Endometrial microvascular endothelial cells (primary cell): ENCODE measurements around the gene PRAC1. TPM values are rescaled to one million over a fixed set of nuclear protein-coding genes. Genes with fewer than 3 reads are reported as not detected.

Experiments used
- in situ Hi-C: cut with HindIII; loops from 2 replicates; pipeline ENCODE4 v1.10.0; 2017; ENCODE audit warnings: low sequenced_read_pairs, low pct_unique_long_range_greater_than_20kb; ENCODE audit errors: inconsistent ontology term
- total RNA-seq: library from RNA; depleted of rRNA; stranded (reverse); fragments of >200 nt; gene quantifications from one replicate; pipeline ENCODE4 v1.2.3, GENCODE V29; 2015; ENCODE audit errors: inconsistent ontology term

Gene PRAC1
- not detected for total RNA-seq

DNA sequence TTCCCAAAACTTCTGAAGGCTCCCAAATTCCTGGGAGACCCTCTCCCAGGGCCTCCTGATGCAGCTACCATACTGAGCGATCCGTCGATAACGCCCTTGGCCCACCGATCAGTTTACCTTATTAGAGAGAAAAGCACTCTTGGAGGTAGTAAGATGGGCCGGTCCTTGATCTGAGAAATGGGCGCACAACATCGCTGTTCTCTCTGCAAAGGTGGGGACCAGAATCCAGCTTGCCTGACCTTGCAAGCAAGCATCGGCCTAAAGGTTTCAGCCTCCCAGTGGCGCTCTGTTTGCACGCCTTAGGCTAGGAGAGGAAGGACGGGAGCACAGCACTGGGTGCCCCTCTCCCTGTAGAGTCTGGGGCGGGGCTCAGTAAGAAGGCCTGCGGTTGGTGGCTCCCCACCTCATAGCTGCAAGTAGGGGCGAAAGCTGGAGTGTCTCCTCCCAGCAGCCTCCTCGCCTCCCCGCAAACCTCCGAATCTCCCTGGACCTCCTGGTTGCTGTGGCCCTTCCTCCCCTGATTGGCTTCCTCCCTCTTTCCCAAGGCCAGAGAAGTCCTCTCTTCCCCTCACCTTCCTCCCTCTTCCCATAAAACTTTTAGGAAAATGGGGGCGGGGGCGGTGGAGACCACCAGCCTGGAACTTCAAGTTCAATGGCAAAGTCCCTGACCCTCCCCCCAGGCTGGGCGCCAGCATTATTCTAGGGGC is at the start of gene PRAC1:
TSS of gene PRAC1 (minus strand) at position 318 of the 707 bp plus-strand sequence. CDS start at position 192, 126 bp downstream.
- in situ Hi-C loops, result no loop called here

DNA sequence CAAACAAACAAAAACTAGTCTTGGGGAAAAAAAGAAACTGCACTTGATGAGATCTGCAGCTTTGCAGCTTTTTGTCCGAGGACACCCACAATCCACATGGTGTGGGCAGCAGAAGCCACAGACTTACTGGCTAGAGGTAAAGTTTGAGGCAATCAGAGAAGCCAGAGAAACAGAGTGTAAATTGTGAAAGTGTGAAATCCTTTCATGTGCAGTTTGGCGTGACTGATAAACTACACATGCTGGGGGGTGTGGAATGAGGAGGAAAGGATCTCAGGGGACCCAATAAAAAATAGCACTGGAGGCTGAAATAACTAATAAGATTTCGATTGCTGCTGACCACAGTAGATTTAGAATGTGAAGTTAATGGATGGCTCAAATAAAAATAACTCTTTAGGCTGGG is 48.6 kb upstream of the PRAC1 start:
- in situ Hi-C loops, result no loop called here

DNA sequence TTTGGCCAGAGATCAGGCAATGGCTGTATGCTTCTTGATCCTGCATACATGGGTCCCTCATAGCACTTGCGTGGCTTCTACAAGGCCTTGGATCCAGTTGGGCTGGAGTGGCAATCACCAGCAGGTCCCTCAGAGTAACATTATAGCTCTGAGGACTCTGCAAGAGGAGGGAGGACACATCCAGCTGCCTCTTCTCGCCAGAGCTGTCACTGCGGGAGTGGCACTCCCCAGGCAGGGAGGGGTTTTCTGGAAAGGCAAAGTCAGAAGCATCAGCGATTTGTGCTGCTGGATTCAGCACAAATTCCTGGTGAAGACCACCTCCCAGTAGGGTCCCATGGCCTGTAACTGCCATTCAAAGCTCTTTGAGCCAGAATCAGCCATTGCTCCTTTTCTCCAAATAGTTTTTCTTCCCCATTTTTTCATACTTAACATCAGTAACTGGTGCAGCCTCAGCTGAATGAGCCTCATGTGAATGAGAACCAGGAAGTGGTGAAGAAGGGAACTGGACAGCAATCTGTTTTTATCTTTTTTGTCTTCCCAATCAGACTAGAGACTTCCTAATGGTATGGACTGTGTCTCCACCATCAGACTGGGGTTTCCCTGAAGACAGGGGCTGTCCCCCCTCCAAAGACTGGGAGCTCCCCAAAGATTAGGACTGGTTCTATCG is 46.8 kb upstream of the PRAC1 start:
- in situ Hi-C loops, result no loop called here

DNA sequence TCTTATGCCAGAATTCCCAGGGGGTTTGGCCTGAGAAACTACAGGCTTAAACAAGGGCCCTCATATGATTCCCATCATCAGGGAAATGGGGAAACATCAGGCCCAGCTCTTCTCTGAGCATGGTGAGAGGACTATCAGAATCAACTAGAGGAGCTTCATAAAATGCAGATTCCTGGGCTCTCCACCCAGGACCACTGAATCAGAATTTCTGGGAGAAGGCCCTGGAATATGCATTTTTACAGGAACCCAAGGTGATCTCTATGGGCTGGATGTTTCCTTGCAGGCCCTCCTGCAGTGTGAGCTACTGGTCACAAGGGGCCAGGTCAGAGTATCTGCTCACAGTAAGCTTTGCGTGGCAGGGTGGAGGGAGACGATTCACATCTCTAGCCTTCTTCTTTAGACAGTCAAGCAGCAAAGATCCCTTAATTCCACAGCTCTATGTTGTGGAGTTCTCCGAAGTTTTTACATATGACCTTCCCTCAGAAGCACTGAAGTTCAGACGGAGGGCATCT is 45.0 kb upstream of the PRAC1 start:
- in situ Hi-C loops, result no loop called here

DNA sequence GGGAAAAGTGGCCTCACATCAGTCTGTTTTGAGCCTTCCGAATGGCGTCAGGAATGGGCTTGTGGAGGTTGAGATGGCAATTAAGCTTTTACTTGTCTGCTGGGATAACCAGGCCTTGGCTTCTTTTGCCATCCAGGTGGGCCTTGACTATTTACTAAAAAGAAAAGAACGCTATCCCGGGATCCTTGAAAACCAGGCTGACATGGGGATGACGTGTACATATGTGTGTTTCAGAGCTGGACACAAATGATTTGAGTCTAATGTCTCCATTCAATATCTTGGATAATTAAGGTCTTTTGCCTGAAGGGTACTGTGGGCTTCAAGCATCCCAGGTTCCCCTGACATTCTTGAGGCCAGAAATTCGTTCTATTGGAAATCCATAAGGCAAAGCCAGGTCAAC is 38.8 kb upstream of the PRAC1 start:
- in situ Hi-C loops, result no loop called here

DNA sequence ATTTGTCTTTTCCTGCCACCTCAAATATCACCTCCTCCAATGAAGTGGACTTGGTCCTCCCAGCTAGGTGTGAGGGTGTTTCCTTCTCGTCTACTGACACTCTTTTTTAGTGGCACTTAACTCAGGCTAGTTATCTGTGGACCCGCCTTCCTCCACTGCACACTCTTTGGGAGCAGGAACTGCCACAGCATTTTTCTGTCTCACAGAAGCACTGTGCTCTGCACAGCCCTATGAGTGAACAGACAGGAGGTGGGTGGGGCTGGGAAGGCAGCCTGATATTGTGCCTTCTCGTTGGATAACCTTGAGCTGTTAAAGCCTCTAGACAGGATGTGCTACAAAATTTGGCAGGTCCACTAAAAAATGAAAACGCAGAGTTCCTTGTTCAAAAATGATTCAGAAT is 38.1 kb upstream of the PRAC1 start:
- in situ Hi-C loops, result no loop called here

DNA sequence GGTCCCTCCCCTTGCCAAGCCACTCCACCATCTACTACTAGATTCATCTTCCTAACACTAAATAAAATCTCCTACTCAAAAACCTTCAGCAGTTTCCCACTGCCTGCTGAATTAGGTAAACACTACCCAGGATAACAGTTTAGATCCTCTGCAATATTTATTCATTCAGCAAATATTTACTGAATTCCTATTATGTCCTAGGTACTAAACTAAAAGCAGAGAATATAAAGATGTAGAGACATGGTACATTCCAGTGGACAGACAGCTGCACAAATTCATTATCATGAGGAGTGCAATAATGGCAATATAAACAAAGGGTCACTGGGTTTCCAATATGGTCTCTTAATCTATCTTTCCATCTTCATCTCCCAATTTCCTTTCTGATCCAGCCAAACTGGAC is 37.0 kb upstream of the PRAC1 start:
- in situ Hi-C loops, result no loop called here

DNA sequence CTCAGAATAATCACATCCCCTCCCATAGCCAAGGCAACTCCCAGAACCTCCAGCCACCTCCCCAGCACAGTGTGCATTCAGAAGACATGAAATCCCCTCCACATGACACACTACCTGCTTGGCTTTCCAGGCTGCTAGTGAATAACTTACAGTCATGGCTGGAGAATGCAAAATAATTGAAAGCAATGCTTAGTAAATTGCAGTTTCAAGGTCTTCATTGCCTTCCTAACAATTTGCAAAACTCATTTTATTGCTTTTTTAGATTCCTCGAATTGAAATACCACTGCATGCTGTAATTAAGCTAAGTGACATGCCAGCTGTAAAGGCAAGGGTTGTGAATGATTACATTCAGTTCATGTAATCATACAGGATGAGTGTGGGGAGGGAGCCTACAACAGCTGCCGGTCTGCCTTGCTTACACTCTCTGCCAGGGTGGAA is 35.2 kb upstream of the PRAC1 start:
- in situ Hi-C loops, result no loop called here

DNA sequence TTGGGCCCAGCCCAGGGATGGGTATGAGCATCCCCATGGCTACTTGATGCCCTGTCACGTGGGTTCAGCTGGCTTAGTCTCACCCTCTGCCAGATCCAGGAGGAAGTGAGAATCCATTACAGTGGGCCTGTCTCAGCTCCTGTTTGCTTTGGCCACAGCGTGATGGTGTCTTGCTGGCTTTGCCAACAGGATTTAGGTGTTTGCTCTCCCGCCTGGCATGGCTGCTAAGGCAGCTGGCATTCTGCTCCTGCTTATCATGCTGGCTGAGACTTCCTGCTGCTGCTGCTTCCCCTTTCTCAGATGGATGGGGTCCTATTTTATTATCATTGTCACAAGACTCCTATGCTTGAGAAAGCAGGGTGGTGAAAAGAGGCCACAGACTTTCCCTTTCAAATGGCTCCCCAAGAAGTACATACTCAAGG is 34.5 kb upstream of the PRAC1 start:
- in situ Hi-C loops, result no loop called here

DNA sequence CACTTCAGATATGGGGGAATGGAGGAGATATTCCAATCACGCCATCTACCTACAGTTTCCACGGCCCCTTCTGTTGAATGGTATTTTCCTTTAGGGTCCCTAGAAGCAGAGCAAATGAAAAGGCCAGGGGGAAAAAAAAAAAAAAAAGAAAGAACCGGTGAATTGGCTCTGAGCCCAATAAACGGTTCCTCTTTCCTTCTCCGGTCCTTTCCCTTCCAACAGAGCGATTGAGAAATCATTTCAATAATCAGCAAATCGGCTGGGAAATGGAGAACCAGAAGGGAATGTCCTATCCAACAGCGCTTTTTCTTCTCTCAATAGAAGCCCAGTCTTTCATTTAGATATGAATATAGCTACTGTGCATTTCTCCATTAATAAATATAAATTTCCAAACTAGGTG is 33.0 kb upstream of the PRAC1 start:
- in situ Hi-C loops, result no loop called here

DNA sequence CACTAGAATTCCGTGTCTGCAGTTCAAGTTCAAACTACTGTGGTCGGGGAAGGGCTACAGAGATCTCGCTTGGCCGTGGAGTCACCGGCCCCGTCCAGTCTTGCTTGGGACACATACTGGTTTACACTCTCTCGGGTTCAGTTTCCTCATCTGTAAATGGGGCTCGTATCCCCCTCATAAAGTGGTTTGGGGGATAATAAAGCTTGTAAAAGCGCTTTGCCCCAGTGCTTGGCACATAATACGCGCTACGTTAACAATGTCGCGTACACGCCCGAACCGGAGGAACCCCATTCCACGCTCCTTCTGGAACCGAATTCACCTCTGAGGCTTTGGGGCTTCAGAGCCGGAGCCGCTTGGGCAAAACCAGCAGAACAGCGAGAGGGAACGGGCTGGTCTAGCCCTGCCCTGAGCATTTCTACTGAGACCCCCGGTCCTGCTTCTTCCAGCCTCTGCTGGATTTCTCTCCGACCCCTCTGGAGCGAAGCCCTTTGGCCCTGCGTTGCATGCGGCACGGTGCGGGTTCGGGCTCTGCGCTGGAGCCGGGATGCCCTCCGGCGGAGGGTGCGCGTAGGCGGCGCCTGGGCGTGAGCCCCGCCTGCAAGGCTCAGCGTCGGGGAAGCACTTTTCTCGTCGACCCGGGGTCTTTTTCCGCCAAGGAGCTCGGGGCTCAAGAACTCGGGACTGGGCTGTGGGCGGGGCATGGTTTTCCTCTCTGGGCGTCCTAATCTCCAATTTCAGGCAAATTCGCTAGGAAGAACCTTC is 32.4 kb upstream of the PRAC1 start:
- in situ Hi-C loops, result no loop called here

DNA sequence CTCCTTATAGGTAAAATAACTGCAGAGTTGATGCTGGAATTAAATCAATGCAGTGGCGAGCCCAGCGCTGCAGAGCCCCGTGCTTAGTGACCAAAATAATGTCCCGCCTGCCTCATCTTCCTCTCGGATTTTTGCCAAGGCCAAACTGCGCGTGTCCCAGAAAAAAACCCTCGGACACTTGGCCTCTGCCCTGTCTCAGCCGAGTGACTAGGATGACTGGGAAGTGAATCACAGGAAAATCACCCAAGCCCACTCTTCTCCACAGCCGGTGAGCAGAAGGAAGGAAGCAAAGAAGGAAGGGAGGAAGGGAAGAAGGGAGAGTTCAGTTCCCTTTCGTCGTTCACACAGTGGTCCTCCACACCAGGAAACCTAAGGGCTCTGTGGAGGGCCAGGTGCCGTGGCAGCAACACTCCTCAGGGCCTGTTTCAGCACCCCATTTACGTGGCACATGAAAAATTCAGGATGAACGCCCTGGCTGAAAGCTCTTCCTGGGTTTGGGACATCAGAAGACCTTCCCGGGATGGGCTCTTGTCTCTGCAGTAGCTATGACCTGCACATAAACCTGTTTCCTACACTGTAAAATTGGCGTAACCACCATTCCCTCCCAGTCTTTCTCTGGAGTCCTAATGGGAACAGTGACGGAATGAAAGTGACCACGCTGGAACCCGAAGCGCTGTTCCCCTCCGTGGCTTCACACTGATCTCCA is 31.6 kb upstream of the PRAC1 start:
- in situ Hi-C loops, result no loop called here

DNA sequence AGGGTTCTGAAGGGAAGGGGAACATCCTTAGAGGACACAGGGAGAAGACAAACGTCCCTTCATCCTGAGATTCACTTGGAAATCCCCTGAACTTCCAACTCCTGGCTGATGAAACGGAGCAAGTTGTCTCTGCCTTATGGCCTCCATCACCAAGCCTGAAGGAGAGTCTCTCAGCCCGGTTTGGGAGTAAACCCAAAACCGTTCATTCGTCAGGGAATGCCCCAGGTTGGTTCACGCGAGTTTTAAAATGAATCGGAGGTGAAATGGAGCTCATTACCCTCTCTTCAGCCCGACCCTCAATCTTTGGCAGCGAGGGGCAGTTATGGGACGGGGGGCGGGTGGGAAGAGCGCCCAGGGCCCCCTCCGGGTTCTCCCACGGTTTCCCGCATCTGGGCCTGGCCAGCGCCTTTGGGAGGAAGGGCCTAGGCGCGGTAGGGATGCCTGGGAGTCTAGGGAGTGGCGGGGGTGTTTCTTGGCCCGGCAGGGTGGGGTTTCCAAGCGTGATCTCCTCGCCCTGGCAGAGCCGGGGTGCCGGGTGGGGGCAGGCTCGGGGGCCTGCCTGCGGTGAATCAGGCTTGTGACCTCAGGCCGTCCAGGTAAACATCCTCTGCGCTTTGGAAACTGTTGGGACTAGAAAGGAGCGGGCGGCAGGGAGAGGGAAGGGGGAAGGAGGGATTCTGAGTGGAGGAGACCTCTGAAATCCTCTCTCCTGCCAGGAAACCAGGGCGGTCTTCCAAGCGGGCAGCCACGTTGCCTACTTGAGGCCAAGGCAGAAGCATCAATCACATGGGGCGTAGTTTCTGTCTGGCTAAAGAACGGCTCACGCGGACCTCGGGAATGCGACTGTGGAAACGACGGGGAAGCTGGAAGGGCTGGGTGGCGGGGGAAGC is 30.3 kb upstream of the PRAC1 start:
- in situ Hi-C loops, result no loop called here

DNA sequence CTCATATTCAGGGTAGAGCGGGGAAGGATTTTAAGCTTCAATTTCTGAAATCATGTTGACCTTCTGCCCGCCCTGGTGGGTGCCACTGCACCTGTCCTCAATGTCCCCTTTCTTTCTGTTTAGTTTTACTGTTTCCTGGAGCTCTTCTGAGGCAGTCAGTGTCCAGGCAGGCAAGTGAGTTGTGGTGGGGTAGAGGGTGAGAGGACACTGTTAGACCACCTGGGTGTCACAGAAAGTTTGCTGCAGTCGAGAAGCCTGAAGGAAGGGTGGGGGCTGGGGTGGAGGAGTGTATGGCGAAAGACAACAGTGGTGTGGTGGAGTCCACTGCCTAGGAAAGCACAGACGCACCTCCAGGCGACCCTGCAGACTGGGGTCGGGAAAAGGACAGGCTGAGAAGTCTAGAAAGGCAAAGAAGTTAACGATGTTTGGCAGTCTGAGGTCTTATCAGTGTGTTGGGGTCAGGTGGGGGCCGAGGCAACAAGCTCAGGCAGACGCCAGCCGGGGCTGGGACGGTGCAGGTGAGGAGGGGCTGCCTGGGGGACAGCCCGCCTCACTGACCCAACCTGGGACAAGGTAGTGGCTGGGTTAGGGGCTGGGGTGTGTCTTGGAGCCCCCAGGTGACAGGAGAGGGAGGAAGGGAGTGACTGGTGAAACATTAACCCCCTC is 29.5 kb upstream of the PRAC1 start:
- in situ Hi-C loops, result no loop called here

DNA sequence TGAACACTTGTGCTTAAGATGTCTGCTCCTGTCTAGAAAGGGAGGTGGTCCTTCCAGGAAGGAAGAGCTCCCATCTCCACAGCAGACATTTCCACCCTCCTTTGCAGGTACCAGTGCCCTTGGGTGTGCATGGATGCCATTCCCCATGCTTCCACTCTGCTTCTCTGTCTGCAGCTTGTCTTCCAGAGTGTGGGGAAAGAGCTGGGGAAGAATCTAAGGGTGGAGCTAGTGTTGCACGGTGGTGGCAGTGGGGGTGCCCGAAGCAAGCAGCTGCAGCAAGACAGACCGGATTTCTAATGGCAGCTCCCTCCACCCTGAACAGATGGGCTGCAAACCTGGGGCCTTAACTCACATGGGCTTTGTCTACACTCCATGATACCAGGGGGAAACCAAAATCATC is 28.9 kb upstream of the PRAC1 start:
- in situ Hi-C loops, result no loop called here

DNA sequence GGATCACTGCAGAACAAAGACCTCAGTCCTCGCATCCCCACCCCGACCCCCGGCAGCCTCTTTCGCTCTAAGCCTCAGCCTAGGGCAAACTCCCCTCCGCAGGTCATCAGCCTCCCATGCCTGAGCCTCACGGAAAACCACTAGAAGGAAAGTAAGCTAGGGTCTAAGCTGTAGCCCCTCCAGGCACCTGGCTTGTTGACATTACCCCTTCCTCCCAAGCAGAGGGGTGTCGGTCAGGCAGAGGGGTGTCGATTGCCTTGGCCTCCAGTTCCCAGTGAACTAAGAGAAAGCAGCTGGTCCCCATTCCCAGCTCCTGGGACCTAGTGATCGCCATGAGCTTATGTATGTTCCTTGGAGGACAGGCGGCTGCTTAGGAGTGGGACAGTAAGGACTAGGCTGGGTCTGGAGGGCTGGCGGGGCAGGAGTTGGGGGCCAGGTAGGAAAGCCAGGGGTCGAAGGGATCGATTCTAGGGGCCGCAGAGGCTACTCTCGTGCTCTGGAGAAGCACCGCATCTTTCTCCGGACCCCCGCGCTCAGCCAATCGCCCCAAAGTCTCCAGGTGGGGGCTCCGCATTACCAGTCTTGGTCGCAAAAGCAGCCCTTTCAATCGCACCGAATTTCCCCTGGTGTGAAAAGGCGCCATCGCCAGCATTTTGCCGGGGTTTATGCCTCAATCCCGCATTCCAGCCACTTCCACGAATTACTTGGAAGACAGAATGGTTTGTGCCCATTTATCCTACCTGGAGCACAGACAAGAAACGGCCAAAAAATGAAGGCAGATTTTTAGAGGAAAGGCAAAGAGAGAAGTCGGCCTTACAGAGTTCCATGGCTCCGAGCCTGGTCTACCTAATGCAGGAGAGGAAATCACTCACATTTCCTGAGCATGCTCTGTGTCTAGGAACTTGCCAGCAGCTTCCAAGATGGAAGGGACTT is 27.6 kb upstream of the PRAC1 start:
- in situ Hi-C loops, result no loop called here
